HG02973 (cell line): ENCODE results near the gene PGBD2.
A peak's percentile ranks its signal among the peaks of the same experiment; 100 is the strongest.
"Not testable (repeated sequence)": the region's sequence is repeated elsewhere in the genome, so short reads cannot be mapped to it uniquely, and the experiment has no call there.

ENCODE experiments used
- ATAC-seq: cut with Tn5 transposase; IDR thresholded peaks from one replicate; pipeline ENCODE4 v1.9.1; 2021; ENCODE audit warnings: moderate library complexity; ENCODE audit not compliant: unreplicated experiment

The PGBD2 gene

DNA sequence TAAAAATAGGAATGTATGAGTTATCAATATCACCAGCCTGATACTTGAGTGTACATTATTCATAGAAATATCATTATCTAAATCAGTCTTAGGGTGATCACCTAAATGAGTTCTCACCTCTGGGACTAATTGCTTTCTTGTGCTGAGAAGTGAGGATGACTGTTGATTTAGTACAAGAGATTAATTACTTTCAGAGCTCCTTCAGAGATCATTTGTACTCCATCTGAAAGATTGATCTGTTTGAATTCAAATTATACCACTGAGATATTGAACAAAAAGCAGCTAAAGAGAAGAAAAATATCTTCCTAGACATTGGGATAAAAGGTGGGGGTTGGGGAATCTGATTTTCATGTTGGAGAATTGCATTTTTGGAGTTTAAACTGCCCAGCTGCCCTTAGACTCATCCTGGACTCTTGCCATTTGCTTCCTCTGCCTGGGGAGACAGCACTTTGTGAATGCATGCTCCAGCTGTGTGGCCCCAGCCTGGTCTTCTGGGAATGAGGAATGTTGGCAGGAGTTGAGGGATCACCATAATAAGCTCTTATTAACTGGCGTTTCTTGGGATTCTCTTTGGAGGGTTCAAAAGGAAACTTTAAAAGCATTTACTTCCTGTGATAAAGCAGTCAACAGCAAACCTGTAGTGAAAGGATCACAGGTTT, 19.7 kb upstream of the PGBD2 start:
- no peak for ATAC-seq

DNA sequence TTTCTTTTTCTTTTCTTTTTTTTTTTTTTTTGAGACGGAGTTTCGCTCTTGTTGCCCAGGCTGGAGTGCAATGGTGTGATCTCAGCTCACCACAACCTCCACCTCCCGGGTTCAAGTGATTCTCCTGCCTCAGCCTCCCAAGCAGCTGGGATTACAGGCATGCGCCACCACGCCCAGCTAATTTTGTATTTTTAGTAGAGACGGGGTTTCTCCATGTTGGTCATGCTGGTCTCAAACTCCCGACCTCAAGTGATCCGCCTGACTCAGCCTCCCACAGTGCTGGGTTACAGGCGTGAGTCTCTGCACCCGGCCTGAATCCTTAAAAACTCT, 16.2 kb upstream of the PGBD2 start:
- ATAC-seq, result not testable (repeated sequence)

DNA sequence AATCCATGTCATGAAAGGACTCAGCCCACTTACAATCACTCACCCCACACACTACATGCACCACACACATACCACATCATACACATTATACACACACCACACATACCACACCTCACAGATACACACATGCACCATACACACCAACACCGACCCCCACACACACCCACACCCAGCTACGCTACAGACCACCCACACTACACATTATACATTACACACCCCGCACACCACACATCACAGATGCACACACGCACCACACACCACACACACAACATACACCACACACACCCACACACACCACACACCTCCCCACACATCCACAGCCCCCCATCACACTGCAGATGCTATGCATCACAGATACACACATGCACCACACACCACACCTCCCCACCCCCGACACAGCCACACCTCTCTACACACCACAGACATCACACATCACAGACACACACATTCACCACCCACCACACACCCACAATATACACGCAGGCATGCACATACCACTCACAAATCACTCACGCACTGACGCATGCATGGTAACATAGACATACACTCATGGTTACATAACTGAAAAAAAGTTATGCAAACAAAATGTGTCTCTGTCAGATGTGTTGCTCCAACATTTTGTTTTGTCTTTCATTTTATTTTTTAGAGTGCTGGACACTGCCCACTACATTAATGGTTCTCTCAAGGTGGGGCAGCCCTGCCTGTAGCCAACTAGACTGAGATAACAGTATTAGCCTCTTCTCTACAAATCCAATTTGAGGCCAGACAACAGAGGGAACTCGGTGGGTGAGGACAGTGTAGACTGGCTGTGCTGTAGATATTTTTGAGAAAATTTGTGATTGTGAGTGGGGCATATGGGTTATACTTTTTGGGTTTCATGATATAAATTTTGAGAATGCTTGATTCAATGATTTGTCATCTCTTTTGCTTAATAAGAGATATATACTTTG, 15.2 kb upstream of the PGBD2 start:
- ATAC-seq, result no peak

DNA sequence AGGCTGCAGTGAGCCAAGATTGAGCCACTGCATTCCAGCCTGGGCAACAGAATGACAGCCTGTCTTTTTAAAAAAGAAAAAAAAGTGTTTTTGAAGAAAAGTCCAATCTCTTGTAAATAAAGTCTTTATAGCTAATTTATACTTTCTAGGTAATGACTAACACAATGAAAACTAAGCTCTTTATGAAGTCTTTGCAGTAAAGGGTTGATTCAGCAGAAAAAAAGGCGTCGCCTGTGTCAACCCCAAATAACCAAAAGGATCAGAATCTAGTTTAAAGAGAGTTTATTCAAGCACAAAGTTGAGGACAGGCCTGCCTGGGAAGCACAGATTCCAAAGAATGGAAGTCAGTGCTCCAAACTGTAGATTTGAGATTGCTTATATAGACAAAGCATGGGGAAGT, 14.3 kb upstream of the PGBD2 start:
- no peak for ATAC-seq

DNA sequence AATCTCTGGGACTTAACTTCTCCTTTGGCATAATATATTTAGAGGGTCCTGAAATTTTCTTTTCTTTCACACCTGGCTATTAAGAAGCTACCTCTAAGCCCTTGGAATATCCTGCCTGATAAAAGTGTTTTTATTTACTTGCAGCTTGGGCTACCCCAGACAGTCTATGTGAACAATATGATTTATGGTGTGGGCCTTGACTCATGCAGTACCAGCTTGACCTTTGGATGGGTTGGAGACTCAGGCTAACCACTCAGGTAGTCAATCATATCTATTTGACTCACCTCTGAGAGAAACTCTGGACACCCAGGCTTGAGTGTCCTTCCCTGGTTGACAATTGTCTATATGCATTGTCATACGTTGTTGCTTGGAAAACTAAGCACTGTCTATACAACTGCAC, 13.4 kb upstream of the PGBD2 start:
- ATAC-seq, result no peak

DNA sequence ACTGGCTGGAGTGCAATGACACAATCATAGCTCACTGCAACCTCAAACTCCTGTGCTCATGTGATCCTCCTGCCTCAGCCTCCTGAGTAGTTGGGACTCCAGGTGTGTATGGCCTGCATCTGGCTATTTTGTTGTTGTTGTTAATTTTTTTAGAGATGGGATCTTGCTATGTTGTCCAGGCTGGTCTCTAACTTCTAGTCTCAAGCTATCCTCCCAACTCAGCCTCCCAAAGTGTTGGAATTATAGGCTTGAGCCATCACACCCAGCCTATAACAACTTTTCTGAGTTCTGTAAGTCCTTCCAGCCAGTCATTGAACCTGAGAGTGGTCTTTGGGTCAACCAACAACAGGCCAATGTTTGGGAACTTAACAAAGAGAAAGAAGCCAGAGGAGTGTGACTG, 11.2 kb upstream of the PGBD2 start:
- no peak for ATAC-seq

DNA sequence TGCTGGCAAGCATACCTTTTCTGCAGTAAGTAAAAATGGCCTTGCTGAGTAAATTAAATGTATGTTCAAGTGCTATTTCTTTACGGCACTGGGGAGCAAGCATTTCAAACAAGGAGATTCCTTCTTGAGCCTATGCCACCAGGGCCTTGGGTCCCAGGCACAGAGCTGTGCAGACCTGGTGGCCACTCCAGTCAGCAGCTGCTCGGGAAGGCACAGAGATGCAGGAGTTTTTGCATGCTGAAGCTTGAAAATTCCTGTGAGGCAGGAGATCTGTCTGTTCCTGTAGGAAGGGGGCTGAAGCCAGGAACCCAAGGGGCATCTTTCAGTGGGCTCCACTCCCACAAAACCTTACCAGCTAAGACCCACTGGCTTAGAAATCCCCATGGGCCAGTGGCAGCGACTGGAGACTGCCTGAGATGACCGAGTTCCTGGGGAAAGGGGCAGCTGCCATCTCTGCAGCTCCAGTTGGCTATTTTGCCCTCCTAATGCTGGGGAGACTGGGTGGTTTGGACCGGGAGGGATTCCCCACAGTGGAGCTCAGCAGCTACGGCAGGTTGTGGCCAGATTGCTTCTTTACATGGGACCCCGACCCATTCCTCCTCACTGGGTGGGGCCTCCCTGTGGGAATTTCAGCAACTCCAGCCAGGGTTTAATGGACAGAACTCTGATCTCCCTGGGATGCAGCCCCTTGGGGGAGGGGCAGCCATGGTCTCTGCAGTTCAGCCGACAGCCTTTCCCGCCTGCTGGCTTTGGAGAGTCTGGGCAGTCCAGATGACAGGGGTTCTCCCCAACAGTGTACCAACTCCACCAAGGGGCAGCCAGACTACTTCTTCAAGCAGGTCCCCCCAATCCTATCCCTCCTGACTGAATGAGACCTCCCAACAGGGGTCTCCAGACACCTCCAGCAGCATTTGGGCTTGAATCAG, 8.4 kb upstream of the PGBD2 start:
- no peak for ATAC-seq

DNA sequence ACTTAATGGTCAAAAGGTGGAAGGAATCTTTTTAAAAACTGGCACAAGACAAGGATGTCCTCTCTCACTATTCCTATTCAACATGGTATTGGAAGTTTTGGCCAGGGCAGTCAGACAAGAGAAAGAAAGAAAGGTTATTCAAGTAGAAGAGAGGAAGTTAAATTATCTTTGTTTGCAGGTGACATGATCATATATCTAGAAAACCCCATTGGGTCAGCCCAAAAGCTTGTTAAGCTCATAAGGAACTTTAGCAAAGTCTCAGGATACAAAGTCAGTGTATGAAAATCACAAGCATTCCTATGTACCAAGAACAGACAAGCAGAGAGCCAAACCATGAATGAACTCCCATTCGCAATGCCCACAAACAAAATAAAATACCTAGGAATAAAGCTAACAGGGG, 5.4 kb upstream of the PGBD2 start:
- ATAC-seq, result no peak

DNA sequence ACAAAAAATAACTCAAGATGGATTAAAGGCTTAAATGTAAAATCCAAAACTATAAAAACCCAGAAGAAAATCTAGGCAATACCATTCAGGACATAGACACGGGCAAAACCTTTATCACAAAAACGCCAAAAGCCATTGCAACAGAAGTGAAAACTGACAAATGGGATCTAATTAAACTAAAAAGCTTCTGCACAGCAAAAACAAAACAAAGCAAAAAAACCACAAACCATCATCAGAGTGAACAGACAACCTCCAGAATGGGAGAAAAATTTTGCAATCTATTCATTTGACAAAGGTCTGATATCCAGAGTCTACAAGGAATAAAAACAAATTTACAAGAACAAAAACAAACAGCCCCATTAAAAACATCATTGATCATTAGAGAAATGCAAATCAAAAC, 4.5 kb upstream of the PGBD2 start:
- ATAC-seq, result no peak

DNA sequence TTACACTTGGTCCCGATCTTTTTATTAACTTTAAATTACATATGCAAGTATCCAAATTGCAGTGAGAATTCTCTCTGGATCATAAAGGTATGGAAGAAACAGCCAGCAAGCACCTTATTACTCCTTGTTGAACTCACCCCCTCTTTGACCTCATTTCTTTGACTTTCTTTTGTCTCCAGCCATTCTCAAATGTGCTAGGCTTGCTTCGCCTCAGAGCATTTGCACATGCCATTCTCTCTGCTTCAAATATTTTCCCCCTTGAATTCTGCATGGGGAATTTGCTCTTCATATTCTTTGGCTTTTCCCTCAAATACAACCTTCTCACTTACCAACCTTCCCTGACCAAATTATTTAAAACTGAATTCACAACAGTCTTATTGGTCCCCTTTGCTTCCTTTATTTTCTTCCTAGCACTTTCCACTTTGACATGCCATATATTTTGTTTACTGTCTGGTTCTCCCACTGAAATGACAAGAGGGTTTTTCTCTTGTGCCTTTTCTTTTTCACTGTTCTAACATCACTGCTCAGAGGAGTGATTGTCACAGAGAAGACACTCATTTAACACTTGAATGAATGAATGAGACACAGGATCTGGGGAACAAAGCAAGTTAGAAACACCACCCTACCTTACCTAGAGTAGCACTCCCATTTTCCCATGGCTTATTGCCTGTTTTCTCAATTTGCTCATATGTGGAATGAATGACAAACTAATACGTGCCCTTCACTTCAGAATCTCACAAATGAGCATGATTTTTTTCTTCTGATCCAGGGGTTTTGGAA, 1.4 kb upstream of the PGBD2 start:
- no peak for ATAC-seq

DNA sequence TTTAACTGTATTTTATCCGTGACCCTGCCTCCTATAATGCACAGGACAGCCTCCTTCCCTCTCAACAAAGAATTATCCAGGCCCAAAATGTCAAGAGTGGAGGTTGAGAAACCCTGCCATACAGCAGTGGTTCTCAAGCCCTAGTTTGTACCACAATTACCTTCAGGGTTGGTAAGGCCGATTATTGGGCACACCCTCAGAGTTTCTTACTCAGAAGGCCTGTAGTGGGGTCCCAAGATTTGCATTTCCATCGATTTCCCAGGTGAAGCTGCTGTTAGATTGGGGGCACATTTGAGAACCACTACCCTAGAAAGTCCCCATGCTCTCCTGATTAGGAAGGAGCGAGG, 400 bp upstream of the PGBD2 start:
- no peak for ATAC-seq

DNA sequence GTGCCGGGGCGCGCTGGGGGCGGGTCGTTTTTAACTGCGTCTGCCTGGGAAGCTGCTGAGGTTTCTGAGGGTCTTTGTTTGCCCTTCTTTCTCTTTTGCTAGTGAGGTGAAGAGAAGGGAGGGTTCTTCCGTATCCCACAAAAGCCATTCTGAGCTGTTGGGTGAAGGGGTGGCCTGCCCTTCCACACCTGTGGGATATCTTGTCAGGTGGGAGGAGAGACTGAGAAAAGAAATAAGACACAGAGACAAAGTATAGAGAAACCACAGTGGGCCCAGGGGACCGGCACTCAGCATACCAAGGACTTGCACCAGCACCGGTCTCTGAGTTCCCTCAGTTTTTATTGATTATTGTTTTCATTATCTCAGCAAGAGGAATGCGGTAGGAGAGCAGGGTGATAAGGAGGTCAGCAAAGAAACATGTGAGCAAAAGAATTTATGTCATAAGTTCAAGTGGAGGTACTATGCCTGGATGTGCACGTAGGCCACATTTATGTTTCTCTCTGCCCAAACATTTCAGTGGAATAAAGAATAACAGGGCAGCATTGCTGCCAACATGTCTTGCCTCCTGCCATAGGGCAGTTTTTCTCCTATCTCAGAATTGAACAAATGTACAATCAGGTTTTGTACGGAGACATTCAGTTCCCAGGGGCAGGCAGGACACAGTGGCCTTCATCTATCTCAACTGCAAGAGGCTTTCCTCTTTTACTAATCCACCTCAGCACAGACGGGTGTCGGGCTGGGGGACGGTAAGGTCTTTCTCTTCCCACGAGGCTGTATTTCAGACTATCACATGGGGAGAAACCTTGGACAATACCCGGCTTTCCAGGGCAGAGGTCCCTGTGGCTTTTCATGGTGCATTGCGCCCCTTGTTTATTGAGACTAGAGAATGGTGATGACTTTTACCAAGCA, 972 bp downstream of the PGBD2 start:
- peak; percentile 8 for ATAC-seq

DNA sequence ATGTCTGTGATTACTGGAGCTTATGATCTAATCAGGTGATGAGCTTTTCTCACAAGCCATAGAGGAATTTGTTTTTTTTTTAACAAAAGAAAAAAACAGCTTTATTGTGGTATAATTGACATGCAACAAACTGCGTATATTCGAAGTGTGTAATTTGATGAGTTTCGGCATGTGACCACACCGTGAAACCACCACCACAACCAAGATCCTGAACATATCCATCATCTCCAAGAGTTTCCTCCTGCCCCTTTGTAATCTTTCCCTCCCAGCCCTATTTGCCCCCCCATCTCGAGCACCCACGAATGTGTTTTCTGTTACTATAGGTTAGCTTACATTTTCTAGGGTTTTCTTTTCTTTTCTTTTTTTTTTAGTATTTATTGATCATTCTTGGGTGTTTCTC, 4.7 kb downstream of the PGBD2 start:
- no peak for ATAC-seq

DNA sequence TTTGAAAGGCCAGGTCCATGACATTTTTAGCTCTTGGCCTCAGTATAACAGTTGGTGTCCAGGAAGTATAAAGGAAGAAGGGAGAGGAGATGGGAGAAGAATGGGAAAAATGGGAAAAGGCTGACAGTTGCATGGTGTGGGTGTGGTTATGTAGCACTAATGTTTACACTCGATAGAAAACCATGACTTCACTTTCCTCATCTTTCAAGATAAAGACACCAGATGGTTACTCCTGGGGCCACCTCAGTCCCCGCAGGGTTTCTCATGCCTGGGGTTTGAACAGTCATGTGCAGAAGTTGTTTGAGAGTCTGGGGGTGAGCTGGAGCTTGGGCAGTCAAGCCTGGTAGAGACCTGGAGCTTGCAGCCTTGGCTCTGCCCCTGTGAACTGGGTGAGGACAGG, 7.9 kb downstream of the PGBD2 start:
- ATAC-seq, result no peak

DNA sequence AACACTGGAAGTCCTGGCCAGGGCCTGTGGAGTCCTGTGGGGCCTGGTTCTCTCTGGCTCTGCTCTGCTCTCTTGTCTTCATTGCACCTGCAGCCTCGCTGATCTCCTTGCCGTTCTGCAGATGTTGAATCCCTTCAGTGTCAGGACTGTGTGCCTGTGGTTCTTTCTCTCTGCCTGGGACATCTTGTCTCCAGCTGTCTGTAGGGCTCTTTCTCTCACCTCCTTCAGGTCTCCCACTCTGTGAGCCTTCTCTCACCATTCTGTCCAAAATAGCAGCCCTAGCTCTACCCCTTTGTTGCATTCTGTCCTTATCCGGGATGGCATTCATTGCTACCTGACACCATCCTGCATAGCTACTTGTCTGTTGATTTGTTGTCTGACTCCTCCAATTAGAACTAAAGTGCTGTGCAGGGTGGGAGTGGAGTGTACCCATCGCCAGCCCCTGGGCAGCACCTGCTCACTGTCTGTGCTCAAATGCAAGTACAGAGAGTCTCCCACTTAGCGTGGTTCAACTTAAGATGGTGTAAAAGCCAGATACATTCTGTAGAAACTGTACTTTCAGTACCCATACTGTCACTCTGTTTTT, 8.9 kb downstream of the PGBD2 start:
- ATAC-seq, result no peak

DNA sequence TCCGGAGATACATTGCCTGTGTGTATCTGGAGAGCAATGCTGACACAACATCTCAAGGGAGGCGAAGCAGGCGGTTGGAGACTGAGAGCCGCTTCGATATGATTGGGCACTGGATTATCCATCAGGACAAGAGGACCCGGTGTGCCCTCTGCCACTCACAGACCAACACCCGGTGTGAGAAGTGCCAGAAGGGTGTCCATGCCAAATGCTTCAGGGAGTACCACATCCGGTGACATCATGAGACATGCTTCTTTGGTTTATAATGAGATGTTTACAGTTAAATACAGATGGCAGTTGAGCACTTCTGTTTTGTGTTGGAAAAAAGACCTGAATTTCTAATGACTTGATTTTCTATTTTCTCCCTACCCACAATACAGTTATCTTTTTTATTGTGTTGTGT, 12.1 kb downstream of the PGBD2 start:
- no peak for ATAC-seq

DNA sequence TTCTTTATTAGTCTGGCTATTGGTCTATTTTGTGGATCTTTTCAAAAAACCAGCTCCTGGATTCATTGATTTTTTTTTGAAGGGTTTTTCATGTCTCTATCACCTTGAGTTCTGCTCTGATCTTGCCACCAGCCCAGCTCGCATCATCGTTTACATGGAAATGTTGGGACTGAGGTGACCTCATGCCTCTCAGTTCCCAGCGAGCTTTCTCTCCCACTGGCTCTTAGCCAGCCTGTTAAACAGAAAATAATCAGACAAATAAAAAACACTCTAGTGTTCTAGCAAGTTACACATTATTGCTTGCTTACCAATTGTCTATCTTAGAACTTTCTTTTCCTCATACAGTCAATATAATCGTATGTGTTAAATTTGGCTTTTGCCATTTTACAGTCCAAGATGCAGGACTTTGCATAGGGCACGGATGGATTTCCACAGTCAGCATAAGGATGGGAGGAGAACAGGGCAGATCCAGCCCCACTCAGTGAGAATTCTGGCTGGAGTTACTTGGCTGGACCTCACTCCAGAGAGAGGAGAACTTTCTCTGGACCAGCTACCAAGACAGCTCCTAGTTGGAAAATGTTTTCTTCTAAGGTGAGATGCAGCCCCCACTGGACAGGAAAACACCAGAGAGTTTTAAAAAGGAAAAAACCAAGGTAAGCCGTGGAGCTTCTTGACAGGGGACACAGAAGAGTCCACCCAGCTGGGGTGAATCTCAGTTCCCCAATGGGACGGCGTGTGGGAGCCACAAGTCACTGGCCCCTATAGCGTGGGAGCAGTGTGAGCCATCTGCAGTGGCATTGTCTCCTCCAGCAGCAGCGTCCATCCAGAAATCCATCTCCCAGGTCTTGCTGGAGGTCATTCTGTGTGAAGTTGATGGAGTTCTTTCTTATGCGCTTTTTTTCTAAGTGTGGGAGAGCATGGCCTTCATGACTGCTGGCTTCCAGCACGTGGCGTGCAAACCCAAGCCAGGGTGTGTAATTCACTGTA, 17.6 kb downstream of the PGBD2 start:
- no peak for ATAC-seq
